Retina (tissue), 1 donor: ENCODE measurements around the gene GYG2.
"Not testable (repeated sequence)": the region's sequence is repeated elsewhere in the genome, so short reads cannot be mapped to it uniquely, and the experiment has no call there.

ENCODE experiments used
- DNase-seq: peaks from one replicate; pipeline ENCODE4 v3.0.0-alpha.2; 2016

Gene GYG2

GRCh38 chrX:2828344-2828958, at the start of gene GYG2:
Gene GYG2 (plus strand): TSS chrX:2828930. CDS start chrX:2830189, 1,259 bp downstream.
- DNase-seq = peak; percentile 87

- DNase-seq = not testable (repeated sequence)
These were observed 48.1 kb upstream of the GYG2 start for GRCh38 chrX:2780472-2781225.

DNA sequence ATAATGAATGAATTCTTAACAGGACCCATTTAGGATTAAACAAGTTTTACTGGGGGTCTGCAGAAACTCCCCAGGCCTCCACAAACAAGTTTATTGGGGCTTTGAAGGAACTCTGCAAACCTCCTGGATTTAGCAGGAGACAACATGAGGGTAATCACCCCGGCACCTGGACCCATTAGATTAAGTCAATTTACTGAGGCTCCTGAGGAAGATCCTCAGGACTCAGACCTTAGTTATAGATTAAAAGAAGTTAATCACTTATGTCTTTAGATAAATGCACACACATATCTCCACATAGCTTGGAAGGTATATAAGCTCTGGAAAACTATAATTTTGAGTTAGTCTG, 47.5 kb upstream of the GYG2 start:
- no peak for DNase-seq

GRCh38 chrX:2781698-2782097, 47.0 kb upstream of the GYG2 start:
- no peak for DNase-seq

DNA sequence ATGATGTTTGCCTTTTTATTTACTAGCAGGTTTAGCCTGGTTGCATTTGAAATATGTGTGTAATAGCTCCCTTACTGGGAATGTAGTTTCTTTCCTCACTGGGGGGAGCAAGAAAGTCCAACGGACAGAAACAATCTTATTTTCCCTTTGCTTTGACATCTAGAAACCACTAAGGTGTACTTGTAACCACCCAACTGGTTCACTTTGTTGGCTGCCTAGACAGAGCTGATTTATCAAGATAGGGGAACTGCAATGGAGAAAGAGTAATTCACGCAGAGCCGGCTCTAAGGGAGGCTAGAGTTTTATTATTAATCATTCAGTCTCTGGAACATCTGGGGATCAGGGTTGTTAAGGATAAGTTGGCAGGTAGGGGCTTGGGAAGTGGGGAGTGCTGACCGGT, 46.6 kb upstream of the GYG2 start:
- DNase-seq = no peak

DNA sequence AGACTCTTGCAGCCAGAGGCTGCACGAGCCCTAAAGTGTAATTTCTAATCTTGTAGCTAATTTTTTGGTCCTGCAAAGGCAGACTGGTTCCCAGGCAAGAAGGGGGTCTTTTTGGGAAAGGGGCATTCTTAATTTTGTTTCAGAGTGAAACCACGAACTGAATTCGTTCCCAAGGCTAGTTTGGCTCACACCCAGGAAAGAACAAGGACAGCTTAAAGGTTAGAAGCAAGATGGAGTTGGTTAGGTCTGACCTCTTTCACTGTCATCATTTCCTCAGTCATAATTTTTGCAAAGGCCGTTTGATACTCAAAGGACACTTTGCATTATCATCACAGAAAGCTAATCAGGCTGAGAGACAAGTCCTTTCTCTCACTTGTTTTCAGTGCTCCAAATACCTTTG, 46.0 kb upstream of the GYG2 start:
- DNase-seq = no peak

DNA sequence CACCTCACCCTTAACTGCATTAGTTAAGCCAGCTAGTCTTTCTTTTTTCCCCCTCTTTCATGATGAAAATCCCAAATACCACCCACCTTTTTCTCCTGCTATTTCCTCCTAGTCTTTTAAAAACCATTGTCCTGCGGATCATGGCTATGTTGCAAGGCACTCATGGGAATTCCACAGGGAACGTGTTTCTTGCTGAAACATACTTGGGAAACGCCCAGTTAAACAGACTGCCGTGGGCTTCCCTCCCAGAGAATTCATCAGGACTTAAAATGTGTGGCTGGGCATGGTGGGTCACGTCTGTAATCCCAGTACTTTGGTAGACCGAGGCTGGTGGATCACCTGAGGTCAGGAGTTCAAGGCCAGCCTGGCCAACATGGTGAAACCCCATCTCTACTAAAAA, 44.7 kb upstream of the GYG2 start:
- DNase-seq = no peak

- no peak for DNase-seq
These were observed 43.2 kb upstream of the GYG2 start for GRCh38 chrX:2785538-2785937.

DNA sequence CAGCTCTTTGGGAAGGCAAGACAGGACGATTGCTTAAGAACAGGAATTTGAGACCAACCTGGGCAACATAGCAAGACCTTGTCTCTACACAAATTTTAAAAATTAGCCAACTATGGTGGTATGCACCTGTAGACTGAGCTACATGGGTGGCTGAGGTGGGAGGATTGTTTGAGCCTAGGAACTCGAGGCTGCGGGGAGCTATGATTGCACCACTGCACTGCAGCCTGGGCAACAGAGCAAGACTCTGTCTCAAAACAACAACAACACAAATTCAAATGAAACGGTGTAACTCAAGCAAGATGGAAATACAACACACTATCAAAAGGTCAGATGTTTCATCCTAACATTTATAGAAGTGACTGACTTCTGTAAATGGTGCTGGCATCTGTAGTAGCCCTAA, 39.8 kb upstream of the GYG2 start:
- no peak for DNase-seq

DNA sequence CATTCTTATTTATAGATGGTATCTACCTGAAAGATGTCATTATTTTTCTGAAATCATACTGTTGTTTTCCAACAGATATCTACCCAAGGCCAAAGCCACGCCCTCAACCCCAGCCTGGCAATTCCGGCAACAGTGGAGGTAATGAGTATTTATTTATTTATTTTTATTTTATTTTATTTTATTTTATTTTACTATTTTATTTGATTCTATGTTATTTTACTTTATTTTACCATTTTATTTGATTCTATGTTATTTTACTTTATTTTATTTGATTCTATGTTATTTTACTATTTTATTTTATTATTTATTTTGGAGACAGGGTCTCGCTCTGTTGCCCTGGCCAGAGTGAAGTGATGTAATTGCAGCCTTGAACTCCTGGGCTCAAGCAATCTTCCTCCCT, 39.2 kb upstream of the GYG2 start:
- no peak for DNase-seq

DNA sequence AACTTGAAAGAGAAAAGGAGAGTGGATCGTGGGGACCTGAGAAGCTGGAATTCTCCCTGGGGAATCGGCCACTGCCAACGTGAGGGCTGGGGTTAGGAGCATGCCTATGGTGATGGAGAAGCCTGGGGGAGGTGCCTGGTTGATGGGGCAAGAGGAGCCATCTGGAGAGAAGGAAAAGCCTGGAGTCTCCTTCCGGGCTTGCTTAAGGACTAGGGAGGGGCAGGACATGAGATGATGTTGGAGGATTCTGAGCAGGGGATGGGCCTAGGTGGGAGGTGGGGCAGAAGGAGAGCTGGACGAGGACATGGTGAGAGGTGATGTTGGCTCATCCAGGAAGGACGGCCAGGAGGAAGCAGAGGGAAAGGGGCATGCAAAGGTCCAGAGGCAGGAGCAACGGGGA, 35.0 kb upstream of the GYG2 start:
- no peak for DNase-seq

- no peak for DNase-seq
These were observed 34.4 kb upstream of the GYG2 start for GRCh38 chrX:2794336-2794735.

- not testable (repeated sequence) for DNase-seq
These were observed 31.9 kb upstream of the GYG2 start for GRCh38 chrX:2796808-2797207.

DNA sequence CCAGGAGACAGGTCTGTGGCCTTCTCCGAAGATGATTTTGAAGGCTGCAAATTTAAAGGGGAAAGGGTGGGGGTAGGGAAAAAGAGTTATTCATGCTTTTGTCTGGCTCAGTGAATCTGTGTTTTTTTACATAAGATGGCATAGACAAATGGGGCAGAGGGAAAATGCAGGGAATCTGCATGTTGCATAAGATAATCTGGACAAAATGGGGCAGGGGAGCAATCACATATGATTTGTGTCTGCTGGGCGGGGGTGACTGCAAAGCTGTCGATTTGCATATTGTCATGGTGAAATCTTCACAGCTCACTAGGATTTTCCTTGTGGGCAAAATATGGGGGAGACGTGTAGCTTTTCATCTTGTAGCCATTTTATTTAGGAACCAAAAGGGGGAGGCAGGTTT, 29.4 kb upstream of the GYG2 start:
- DNase-seq = no peak

DNA sequence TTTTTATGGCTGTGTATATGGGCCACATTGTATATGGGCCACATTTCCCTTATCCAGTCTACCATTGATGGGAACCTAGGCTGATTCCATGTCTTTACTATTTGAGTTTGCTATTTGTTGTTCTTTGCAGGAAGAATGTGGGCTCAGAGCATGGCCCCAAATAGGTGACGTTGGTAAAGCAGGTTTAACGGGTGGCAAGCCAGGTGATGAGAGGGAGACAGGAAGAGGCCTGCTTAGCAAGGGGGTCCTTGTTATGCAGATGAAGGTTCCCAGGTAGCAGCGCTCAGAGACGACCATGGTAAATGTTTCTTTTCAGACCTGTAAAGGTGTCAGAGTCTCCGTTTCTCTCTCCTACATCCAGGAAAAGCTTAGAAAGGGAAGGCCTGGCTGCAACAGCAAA, 28.8 kb upstream of the GYG2 start:
- not testable (repeated sequence) for DNase-seq

- DNase-seq = no peak
These were observed 27.5 kb upstream of the GYG2 start for GRCh38 chrX:2801223-2801622.

- DNase-seq = not testable (repeated sequence)
These were observed 26.2 kb upstream of the GYG2 start for GRCh38 chrX:2802376-2803090.

- not testable (repeated sequence) for DNase-seq
These were observed 25.2 kb upstream of the GYG2 start for GRCh38 chrX:2803486-2803885.

DNA sequence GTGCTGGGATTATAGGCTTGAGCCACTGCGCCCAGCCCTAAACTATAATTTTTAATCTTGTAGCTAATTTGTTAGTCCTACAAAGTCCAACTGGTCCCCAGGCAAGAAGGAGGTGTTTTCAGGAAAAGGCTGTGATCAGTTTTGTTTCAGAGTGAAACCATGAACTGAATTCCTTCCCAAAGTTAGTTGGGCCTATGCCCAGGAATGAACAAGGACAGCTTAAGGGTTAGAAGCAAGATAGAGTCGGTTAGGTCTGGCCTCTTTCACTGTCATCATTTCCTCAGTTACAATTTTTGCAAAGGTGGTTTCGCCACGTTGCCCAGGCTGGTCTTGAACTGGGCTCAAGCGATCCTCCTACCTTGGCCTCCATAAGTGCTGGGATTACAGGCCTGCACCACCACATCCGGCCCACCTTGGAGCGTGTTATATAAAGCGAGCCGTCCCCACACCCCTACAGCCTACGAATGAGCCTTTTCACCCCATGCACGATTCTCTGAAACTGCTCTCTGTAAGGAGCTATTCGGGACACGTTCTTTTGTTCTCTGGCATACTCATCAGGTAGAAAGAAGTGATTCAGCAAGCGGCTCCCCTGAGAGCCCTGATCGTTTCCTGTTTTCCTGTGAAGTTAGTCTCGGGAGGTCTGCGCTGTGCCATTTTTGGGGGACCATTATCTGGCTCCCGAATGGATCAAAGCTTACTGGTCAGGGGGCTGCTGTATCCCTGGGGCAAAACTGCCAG, 24.5 kb upstream of the GYG2 start:
- DNase-seq = not testable (repeated sequence)

- DNase-seq = not testable (repeated sequence)
These were observed 23.9 kb upstream of the GYG2 start for GRCh38 chrX:2804858-2805257.

GRCh38 chrX:2811271-2811670, 17.5 kb upstream of the GYG2 start:
- DNase-seq = no peak

GRCh38 chrX:2812161-2812907, 16.4 kb upstream of the GYG2 start:
- peak; percentile 56 for DNase-seq

- no peak for DNase-seq
These were observed 11.7 kb upstream of the GYG2 start for GRCh38 chrX:2817036-2817435.
